Fibroblast of lung (primary cell): ENCODE measurements around the gene ARFIP1.

Source experiments
- CTCF ChIP-seq, 2 donors: IDR thresholded peaks in 1 of 2; conservative IDR thresholded peaks in 1 of 2; 1 replicate in 1 of 2; 2 replicates in 1 of 2; pipeline ENCODE4 v1.5.1; 2011 to 2012; ENCODE audit warnings: low read length in 2 of 2, control low read depth in 1 of 2, inconsistent platforms in 1 of 2, low read depth in 1 of 2, mild to moderate bottlenecking in 1 of 2
- EZH2 ChIP-seq: IDR thresholded peaks from 2 replicates; pipeline ENCODE4 v1.5.1; 2012; ENCODE audit warnings: low read length, control low read depth, mild to moderate bottlenecking; ENCODE audit errors: missing control alignments

GRCh38 chr4:152778656-152779512 lies 870 bp upstream of the ARFIP1 start:
- TF ChIP-seq CTCF (conservative IDR thresholded peaks at IDR 0.05 in 1 of 2, IDR thresholded peaks at IDR 0.05 in 1 of 2; ENCODE audit: low read depth in 1 of 2, low read length in 2 of 2) = no peak
- TF ChIP-seq EZH2 = no peak
